NCI-H524 (cell line): ENCODE measurements around the gene SYNM.

ENCODE experiments used
- DNase-seq, 2 experiments: peaks; one replicate each; lab custom pipeline; 2025; lab: John Stamatoyannopoulos, UW

SYNM gene

DNA sequence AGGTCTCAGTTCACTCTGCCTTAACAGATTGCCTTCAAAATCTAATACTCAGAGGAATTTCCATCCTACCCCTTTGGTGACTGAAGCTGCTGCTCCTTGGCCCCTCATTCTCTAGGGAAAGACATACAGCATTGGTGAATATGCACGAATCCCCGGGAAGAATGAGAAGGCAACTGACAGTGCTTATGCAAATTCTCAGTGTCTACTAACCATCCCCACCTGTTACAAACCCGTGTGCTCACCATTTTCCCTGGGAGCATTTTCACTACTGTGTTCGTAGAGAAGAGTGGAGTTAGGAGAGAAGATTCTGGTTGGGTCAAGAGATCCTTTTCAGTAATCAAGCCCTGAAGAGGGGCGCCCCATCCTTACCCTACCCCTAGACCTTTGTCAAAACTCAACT, 37.7 kb downstream of the SYNM start:
- DNase-seq = no peak

DNA sequence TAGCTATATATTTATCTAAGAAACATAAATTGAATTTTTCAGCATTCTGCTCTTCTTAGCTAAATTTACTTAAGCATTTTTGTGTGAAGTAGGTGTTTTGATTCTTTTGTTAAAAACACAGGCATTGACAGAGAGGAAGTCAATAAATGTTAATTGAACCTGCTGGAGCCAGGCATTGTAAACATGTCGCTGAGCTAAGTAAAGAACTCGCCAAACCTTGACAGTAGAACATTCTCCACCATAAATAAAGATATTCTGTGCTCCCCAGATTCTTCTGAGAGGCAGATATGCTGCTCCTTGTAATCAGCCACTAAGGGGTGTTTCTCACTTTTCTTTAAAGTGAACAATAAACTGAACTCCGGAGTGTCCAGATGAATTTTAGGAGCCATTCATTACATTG, 38.4 kb downstream of the SYNM start:
- DNase-seq = no peak

DNA sequence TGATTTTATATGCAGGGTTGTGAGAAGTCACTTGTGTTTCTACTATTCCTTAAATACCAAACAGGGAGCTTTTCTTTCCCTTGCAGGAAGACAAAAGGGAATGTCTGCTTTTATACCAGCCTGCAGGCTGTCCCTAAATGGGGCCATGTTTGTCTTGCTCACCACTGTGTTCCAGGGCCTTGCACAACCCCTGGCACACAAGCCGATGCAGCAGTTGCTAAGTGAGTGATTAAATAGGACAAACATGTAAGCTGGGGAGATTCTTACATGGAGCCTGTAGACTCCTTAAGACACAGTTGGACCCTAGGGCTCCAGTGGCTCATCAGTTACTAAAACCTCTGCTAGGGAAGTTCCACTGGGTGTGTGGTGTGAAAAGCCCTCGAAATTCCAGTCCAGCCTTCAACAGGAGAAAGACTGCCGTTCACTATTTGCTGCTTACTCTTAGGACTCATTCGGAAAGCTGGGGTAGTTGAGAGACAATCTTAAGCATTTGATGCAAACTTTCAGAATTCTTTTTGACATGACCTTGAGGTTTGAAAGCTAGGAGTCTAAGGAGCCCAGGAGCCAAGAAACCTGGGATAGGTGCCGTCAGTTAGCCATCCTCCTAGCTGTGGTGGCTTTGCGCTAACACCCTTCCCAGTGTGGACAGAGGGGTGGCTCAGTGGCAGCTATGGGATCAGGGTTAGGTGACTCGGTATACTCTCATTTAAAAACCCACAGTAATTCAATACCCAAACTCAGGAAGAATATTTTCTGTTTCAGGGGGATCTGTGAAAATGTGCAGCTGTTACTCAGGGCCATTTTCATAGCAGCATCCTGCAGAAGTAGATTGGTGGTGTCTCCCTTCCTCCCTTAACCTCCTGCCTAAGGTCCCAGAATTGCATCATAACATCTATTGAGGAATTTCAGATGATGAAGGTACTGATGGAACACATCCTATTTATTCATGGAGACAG, 39.1 kb downstream of the SYNM start:
- DNase-seq = no peak

DNA sequence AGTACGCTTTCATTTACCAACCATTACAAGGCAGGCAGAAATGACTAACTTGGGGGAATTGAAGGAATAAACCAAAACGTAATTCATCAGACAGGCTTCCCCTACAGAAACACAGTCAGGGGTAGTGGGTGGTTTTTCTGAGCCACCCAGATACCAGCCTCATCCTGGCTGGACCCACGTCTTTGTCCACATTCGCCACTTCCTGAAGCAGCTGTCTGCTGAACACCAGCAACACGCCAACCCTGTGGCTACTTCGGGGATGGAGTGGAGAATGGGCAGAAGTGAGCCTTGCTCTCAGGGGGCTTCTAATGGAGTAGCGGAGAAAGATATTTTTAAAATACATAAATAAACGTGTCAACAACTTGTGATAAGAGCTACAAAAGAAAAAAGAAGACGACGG, 40.1 kb downstream of the SYNM start:
- no peak for DNase-seq

DNA sequence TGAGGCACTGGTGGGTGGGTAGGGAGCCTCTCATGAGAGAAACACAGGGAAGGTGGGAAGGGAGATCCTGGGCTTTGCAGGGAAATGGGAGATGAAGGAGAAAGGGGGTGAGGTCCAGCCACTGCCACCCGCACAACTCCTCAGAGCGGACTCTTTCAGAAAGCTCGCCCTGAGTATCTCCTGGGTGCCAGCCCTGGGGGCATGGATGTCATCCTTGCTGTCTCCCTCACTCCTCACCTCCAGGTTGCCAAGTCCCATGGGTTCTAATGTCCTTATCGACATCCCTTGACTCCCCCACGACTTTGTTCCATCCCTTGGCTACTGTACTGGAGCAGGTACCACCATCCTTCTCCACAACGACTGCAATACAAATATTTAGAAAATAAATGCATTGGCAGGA, 40.9 kb downstream of the SYNM start:
- DNase-seq = no peak

DNA sequence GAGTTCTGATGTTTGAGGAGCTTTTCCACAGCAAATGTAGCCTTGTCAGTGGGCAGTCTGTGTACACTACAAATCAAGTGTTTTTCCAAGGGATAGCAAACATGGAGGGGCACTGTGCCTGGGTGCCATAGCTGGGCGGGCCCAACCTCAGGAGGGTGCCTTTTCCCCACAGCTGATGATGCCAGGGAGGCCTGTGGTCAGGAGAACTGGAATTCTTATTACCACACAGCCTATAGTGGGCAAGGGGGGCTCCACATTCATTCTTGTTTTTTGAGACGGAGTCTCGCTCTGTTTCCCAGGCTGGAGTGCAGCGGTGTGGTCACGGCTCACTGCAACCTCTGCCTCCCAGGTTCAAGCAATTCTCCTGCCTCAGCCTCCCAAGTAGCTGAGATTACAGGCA, 41.8 kb downstream of the SYNM start:
- no peak for DNase-seq

DNA sequence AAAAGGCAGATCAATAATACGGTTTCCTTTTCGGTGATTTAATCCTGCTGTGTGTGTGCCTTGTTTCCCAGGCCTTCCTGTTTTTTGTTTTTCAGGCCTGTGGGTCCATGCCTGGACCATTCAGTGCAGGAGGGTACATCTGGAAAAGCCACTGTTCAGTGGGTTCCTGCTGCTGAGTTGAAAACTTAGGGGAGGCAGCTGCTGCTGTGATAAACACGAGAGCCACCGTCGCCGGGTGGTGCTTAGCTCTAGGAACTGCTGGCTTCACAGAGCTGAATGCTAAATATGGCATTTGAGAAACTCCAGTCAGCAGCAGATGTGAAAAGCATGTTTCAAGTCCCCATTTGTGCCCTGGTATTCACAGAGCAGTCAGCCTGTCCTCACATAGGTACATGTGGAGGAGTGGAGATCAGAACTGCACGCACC, 44.0 kb downstream of the SYNM start:
- no peak for DNase-seq

DNA sequence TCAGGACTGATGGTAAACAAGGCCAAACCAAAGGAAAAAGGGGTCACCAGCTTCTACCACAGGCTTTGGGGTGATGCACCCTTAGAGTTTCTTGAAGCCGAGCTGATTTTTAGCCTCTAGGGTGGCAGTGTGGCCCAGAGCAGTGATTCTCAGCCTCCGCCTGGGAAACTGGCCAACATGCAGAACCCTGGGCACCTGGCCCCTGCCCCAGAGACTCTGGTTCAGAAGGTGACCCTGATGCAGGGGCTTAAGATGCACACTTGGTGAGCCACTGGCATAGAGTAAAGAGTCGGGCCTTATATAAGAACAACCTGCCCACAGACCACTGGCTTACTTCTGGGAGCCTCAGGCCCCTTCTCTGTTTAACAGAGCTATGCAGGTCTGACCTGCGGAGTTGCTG, 44.5 kb downstream of the SYNM start:
- DNase-seq = no peak

DNA sequence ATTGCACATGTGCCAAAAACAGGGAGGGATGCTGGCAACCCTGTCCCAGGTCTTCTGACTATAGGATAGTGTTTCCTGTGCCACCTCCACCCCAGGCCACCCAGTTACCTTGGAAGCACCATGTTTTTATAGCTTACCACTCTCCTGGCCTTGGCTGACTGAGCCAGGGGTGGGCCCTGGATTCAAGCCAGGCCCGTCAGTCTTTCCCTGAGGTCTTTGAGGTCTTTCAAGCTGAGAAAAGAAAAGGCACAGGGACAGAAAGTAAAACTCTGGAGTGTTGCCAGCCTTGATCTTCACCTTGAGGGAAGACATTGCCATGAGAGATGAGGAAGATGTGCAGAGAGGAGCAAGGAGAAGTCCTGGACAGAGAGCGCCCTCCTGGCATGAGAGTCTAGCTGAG, 46.3 kb downstream of the SYNM start:
- DNase-seq = no peak

DNA sequence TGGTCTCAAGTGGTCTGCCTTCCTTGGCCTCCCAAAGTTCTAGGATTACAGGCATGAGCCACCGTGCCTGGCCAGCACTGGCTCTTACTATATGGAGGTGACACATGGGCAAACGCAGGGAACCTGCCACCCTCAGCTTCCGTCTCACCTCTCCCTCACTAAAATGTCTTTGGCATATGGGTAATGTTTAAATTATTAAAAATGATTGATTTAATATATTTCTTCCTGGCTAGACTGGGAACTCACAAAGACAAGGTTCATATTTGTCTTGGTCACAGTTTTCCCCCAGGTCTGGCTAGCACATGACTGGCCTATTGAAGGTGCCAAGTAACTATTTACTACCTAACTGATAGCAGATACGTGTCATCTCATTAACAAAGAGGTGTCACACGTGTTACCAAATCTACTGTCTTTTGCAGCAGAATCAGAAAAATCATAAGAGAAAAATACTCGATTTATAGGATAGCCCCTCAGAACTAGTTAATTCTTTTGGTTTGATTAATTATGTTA, 48.2 kb downstream of the SYNM start:
- no peak for DNase-seq

DNA sequence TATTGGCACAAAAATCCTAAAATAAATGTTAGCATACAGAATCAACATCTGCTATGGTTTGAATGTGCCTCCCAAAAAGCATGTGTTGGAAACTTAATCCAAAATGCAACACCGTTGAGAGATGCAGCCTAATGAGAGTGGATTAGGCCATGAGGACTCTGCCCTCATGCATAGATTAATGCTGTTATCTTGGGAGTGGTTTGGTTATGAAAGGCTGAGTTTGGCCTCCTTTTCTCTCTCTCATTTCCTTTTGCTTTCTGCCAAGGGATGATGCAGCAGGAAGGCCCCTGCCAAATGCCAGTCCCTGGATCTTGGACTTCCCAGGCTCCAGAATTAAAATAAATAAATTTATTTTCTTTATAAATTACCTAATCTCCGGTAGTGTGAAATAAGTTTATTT, 49.4 kb downstream of the SYNM start:
- peak; percentile 52 to 79 for DNase-seq

DNA sequence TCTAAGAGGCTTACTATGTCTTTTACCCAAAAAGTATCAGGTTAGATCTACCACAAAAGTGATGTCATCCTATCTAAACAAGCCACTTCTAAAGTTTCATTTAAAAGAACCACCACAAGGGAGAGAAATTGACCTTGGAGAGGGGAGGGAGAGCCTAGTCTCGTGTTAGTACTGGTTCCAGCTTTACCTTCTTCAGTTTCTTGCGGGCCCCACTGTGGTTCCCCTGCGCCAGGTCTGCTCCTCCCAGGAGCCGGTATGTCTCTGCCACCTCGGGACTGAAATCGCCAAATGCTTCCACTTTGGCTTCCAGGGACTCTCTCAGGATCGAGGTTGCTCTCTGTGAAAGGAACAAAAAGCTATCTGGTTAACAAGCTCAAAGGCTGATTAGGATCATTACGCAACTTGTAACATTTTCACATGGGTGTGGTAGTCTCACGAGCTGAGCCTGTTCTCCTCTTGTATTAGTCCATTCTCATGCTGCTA, 51.1 kb downstream of the SYNM start:
- DNase-seq = no peak

DNA sequence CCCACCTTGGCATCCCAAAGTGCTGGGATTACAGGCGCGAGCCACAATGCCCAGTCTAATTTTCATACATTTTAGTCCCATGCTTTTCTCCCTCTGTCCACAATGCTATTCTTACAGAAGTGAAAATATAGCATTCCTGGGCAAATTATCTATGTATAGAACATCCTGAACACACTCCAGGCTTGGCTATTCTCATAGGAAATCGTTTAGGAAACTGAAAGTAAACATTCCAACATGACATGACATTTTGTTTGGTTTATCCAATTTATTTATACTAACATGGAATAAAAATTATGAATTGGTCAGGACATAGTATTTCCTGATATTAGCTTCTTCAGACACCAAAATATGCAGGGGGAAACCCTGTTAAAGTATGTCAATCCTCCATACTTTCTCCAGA, 52.6 kb downstream of the SYNM start:
- no peak for DNase-seq

DNA sequence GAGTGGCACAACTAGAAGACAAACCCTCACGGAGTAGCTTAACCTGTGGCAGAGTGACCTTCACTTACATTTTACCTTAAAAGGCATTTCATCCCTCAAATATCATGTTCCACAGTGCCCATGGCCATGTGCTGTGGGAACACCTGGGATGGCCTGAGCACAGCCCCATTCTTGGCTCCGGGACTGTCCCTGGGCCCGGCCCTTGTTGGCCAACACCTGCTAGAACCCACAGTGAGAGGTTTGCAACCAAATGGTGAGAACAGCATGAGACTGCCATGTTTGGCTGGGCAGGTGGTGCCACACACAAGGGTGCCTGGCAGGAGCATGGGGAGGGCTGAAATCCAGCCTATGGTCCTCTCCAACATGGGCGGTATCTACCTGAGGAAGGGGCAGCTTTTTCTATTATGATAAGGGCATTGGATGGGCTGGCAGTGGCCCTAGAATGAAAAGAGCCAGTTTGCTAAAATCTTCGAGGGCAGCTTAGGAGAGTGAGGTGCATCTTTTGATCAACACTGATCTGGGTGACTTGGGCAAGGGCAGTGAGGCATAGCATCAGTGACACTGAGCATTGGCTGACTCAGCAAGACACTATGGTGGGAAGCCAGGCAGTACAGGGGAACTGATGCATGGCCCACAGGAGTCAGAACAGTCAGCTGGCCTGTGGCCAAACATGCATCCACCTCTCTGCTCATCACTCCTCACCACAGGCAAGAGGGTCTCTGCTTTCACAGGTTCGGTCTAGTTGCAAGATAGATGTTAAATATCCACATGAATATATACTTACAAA, 53.9 kb downstream of the SYNM start:
- DNase-seq = no peak

DNA sequence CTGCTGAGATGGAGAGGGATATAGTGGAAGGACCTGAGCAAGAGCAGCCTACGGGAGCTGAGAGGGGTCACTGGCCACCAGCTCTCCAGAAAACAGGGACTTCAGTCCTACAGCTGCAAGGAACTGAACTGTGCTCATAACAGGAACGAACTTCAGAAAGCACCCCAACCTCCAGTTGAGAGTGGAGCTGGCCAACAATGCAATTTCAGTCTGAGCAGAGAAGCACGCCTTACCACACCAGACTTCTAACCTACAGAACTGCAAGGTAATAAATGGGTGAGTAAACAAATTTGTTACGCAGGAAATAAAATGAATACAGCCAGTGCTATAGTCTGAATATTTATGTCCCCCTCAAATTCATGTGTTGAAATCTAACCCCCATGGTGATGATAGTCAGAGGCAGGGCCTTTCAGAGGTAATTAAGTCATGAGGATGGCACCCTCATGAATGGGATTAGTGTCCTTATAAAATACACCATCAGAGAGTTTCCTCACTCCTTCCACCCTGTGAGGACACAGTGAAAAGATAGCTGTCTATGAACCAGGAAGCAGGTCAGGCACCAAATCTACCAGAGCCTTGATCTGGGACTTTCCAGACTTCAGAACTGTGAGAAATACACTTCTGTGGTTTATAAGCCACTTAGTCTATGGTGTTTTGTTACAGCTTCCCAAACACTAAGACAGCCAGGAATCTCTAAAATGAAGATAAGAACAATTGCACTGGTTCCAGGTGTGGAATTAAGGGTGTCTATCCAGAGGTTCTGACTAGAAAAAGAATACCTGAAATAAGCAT, 58.6 kb downstream of the SYNM start:
- DNase-seq = no peak

DNA sequence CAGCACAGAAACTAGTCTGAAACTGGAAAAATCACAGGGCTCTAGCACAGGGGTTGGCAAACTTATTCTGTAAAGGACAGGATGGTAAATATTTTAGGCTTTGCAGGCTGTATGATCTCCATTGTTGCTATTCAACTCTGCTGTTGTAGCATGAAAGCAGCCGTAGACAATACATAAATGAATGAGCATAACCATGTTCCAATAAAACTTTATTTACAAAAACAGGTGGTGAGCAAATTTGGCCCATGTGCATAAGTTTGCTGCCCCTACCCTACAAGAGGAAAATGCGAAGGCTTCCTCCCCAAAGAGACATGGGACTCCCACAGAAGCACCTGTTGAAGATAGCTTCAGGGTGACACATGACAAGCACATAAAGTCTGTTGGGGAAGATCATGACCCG, 59.2 kb downstream of the SYNM start:
- no peak for DNase-seq

DNA sequence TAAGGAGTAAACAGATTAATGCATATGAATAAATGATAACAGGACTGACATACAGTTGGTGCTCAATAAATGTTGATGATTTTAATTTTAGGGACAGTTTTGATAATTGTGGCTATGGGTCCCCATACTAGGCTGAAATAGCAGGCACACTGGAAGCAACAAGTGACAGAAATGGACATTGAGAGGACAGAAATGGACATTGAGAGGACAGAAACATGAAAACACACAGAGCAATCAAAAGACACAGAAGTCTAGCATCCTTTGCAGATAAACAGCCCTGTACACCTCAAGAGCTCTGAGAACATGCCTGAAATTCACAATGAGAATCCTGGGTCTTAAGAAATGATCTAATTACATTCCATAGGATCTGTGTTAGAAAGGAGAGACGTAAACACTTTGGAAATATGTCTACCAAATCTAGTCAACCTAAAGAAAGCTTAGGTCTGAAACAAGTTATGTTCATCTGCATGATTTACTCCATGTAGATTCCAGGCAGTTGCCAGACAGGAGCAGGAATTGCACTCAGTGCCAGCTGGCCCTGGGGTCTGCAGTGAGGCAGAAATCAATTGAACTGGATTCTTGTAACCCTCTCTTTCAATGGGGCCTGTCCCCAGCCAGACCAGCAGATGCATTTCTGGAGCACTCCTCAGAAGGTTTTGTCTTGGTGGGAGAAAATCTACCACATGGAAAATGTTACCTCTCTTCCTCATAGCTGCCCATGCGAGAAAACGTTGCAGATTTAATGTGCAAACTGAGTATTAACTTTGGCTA, 60.3 kb downstream of the SYNM start:
- DNase-seq = no peak

DNA sequence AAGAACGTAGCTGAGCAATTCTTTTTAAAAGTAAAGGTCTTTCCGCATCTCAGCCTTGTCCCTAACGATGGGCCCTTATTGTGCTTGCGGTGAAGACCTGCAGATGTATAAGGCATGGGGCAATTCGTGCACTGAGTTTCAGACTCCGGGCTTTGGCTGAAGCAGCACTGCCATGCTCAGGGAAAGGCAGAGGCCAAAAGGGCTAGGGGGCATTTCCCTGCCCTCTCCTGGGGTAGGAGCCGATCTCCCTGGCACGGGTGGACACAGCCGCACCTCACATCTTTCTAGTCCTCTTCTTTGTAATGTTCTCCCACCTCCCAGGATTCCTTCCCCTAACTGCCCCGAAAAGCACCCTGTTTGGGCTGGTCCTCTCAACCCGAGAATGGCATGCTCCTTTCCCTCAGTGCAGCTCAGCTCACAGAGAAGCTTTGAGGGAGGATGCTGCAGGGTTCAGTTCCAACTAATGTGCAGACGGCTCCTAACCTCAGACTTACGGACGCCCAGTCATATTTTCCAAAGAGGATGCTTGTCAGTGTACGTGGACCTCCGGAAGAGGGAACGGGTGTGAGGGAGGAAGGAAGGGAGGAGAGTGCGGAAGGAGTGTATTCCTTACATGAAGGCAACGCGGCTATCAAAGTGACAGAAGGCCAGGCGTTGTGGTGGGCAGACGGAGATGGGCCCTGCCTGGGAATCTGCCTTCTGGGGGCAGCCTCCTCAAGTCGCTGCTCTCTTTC, 61.2 kb downstream of the SYNM start:
- DNase-seq = no peak

DNA sequence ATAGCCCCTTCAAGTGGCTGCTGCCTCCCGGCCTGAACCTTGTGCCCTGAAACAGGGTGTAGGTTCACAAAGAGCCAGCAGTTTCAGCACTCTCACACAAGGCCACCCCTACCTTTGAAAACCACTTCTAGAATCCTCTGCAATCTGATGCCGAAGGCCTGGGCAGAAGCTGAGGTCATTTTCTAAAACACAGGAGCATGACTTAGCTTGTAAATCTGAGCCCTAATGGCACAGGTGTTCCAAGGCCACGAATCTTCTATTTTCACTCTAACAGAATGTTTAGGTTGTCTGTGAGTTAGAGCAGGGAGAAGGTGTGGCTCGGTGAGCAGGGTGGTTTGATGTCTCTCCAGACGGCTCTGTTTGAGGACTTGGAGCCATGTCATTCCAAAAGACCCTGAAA, 62.3 kb downstream of the SYNM start:
- no peak for DNase-seq

DNA sequence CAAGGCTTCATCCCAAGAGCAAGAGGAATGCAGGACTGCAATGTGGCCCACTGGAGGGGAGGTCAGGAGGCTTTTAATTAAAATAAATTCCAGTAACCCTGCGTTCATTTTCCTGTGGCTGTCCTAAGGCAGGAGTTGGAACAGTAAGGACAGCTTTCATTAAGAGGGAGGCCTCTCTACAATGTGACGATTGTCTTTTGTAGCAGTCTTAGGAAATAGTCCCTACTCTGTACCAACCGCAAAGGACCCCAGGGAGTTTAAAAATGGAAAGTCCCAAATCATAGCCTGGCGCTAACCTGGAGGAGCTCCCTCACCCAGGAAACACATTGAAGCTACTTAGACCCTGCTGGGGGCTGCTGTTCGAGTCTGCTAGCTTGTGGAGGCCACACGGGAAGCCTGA, 62.8 kb downstream of the SYNM start:
- DNase-seq = no peak
